ENCODE measurements around the gene LRMDA. TPM values are rescaled to one million over a fixed set of nuclear protein-coding genes. Genes with fewer than 3 reads are reported as not detected.

LRMDA gene
- polyA plus RNA-seq, 2 of the 4 experiments (the other 2 are of a cell fraction): 4.6 to 5.2 TPM

GRCh38 chr10:75399461-75400162 lies 31.8 kb upstream of the LRMDA start:
- H3K4me3 ChIP-seq: peak overlapping the region; percentile 92
- H3K4me2 ChIP-seq: peak overlapping the region; percentile 98
- peak; percentile 64 to 70 for DNase-seq (ENCODE audit: low read depth in 1 of 2, low spot score in 1 of 2)
- H3K9me3 ChIP-seq: no peaks in the 10 kb centered on the region
- H3K27ac ChIP-seq: peak overlapping the region; percentile 94 to 98
- peak; percentile 5 to 45; a peak in 3 of 6 replicates for ATAC-seq
- TF ChIP-seq EHF (CRISPR knock-in tag; IDR thresholded peaks at IDR 0.05) (no peak), HEYL (CRISPR knock-in tag; IDR thresholded peaks at IDR 0.05) (no peak), EHMT2 (IDR thresholded peaks at IDR 0.05; ENCODE audit: low read depth) (no peak), MAX (IDR thresholded peaks at IDR 0.05) (no peak), RAD21 (conservative IDR thresholded peaks at IDR 0.05 in 1 of 2, IDR thresholded peaks at IDR 0.05 in 1 of 2) (peak; percentile 65 to 94), ZNF302 (CRISPR knock-in tag; IDR thresholded peaks at IDR 0.05) (no peak), HES2 (IDR thresholded peaks at IDR 0.05) (no peak), ESRRA (IDR thresholded peaks at IDR 0.05; ENCODE audit: borderline replicate concordance, low read length) (no peak), MAZ (IDR thresholded peaks at IDR 0.05; ENCODE audit: borderline replicate concordance, low read depth, low read length) (no peak), JUN (IDR thresholded peaks at IDR 0.05) (peak in 1 of 2 experiments; percentile 66; a peak in 2 of 5 replicates), TFCP2L1 (CRISPR knock-in tag; IDR thresholded peaks at IDR 0.05) (no peak), E2F6 (IDR thresholded peaks at IDR 0.05; ENCODE audit: borderline replicate concordance, low read depth) (no peak), NFE2L2 (conservative IDR thresholded peaks at IDR 0.05; ENCODE audit: low read length) (no peak), HOXA7 (CRISPR knock-in tag; IDR thresholded peaks at IDR 0.05) (no peak), ZC3H11A (IDR thresholded peaks at IDR 0.05) (no peak), KDM1A (IDR thresholded peaks at IDR 0.05; ENCODE audit: low read depth) (no peak), MAFK (IDR thresholded peaks at IDR 0.05; ENCODE audit: partially characterized antibody) (no peak), NR3C1 (IDR thresholded peaks at IDR 0.05) (no peak), ZFP36 (IDR thresholded peaks at IDR 0.05; ENCODE audit: borderline replicate concordance, partially characterized antibody) (no peak), FOSL2 (IDR thresholded peaks at IDR 0.05) (no peak), FOSL2 (CRISPR knock-in tag; IDR thresholded peaks at IDR 0.05) (no peak), SMC3 (IDR thresholded peaks at IDR 0.05) (peak; percentile 95), HOXB5 (CRISPR knock-in tag; IDR thresholded peaks at IDR 0.05) (no peak), CEBPB (IDR thresholded peaks at IDR 0.05) (no peak), CHD4 (IDR thresholded peaks at IDR 0.05; ENCODE audit: borderline replicate concordance) (no peak), MYC (IDR thresholded peaks at IDR 0.05; ENCODE audit: borderline replicate concordance, low read length) (no peak), KDM5A (IDR thresholded peaks at IDR 0.05) (no peak), CTCF (IDR thresholded peaks at IDR 0.05) (peak; percentile 60), TP53 (CRISPR knock-in tag; IDR thresholded peaks at IDR 0.05) (no peak), EP300 (IDR thresholded peaks at IDR 0.05) (no peak), CBX2 (IDR thresholded peaks at IDR 0.05; ENCODE audit: borderline replicate concordance, low read depth) (no peak)
- TF ChIP-seq, protein P1, sequence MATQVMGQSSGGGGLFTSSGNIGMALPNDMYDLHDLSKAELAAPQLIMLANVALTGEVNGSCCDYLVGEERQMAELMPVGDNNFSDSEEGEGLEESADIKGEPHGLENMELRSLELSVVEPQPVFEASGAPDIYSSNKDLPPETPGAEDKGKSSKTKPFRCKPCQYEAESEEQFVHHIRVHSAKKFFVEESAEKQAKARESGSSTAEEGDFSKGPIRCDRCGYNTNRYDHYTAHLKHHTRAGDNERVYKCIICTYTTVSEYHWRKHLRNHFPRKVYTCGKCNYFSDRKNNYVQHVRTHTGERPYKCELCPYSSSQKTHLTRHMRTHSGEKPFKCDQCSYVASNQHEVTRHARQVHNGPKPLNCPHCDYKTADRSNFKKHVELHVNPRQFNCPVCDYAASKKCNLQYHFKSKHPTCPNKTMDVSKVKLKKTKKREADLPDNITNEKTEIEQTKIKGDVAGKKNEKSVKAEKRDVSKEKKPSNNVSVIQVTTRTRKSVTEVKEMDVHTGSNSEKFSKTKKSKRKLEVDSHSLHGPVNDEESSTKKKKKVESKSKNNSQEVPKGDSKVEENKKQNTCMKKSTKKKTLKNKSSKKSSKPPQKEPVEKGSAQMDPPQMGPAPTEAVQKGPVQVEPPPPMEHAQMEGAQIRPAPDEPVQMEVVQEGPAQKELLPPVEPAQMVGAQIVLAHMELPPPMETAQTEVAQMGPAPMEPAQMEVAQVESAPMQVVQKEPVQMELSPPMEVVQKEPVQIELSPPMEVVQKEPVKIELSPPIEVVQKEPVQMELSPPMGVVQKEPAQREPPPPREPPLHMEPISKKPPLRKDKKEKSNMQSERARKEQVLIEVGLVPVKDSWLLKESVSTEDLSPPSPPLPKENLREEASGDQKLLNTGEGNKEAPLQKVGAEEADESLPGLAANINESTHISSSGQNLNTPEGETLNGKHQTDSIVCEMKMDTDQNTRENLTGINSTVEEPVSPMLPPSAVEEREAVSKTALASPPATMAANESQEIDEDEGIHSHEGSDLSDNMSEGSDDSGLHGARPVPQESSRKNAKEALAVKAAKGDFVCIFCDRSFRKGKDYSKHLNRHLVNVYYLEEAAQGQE (IDR thresholded peaks at IDR 0.05): no peak
- WGBS (ENCODE audit: missing lambda C conversion rate): 25% methylated on average over 25 of the region's 71 CpGs
- no peak for FAIRE-seq
- POLR2A ChIA-PET: interaction anchor here (0.6 kb wide), 1 partner anchor 1584 kb away, joined by 4 read pairs; no protein-coding TSS in a partner anchor
- CTCF ChIA-PET: interaction anchor here (0.6 to 5.7 kb wide), 25 partner anchors 16 to 904 kb away, joined by 3 to 83 read pairs (median 4); no protein-coding TSS in a partner anchor
- peaks cover 14% of the 10 kb centered on the region for H3K4me1 ChIP-seq

All from A549 (cell line).